GM12864 (cell line): Measurements from ENCODE around the gene GCC2.
"Not testable (repeated sequence)": the region's sequence is repeated elsewhere in the genome, so short reads cannot be mapped to it uniquely, and the experiment has no call there.

Experiments
- DNase-seq: peaks from one replicate; pipeline ENCODE4 v3.0.0-alpha.2; 2011; ENCODE audit warnings: low read depth
- H3K4me3 ChIP-seq: 2 replicates; pipeline ENCODE4 v1.5.1; 2011; ENCODE audit warnings: mild to moderate bottlenecking, low read depth, low read length, control low read depth
- CTCF ChIP-seq: IDR thresholded peaks from 2 replicates; pipeline ENCODE4 v1.5.1; 2011; ENCODE audit warnings: low read depth, mild to moderate bottlenecking, moderate library complexity, low read length, control low read depth, inconsistent platforms; ENCODE audit errors: missing control alignments

The GCC2 gene

GRCh38 chr2:108555572-108555971 is 106.6 kb downstream of the GCC2 start:
- no peak overlapping the region for H3K4me3 ChIP-seq

GRCh38 chr2:108556581-108556980 is 107.6 kb downstream of the GCC2 start:
- DNase-seq, H3K4me3 ChIP-seq: not testable (repeated sequence)

More at GRCh38 chr2:108555572-108555971, 106.6 kb downstream of the GCC2 start:
- no peak for TF ChIP-seq CTCF
- DNase-seq, result no peak
